Gastrocnemius medialis (tissue), 4 donors: Measurements from ENCODE around the gene KIRREL3. TPM values are rescaled to one million over a fixed set of nuclear protein-coding genes. Genes with fewer than 3 reads are reported as not detected.

Experiments used
- ATAC-seq, 2 donors: fragments of 150-250 bp; one replicate each; pipeline ENCODE4 v1.9.1; 2016
- DNase-seq, 2 donors: peaks; one replicate each; pipeline ENCODE4 v3.0.0-alpha.2; 2019
- H3K27ac ChIP-seq, 4 donors: fragments of 200-600 bp; sonication (generic); 1 replicate in 1 of 4; 2 replicates in 3 of 4; pipeline ENCODE4 v1.5.1; 2016 to 2018; ENCODE audit warnings: mild to moderate bottlenecking in 2 of 4, moderate library complexity in 1 of 4
- H3K27me3 ChIP-seq, 3 donors: fragments of 200-600 bp; sonication (generic) in 2 of 3; 1 replicate in 1 of 3; 2 replicates in 2 of 3; pipeline versions ENCODE4 v1.5.1 to v1.6.0; 2016 to 2019; ENCODE audit warnings: mild to moderate bottlenecking in 1 of 3, moderate library complexity in 1 of 3
- H3K36me3 ChIP-seq, 2 donors: fragments of 200-600 bp; sonication (generic) in 1 of 2; one replicate each; pipeline ENCODE4 v1.5.1; 2017 to 2018
- H3K4me1 ChIP-seq, 2 donors: fragments of 200-600 bp; sonication (generic) in 1 of 2; one replicate each; pipeline ENCODE4 v1.5.1; 2016 to 2017; ENCODE audit warnings: mild to moderate bottlenecking in 2 of 2
- H3K4me3 ChIP-seq, 4 donors: fragments of 200-600 bp; sonication (generic) in 3 of 4; 1 replicate in 1 of 4; 2 replicates in 3 of 4; pipeline ENCODE4 v1.5.1; 2016 to 2019; ENCODE audit warnings: mild to moderate bottlenecking in 2 of 4
- H3K9me3 ChIP-seq, 3 donors: fragments of 200-600 bp; sonication (generic) in 2 of 3; 1 replicate in 1 of 3; 2 replicates in 2 of 3; pipeline ENCODE4 v1.5.1; 2016 to 2019
- CTCF ChIP-seq, 5 experiments: fragments of 450-650 bp in 3 of 5; fragments of 200-600 bp in 2 of 5; sonication (generic) in 2 of 5; IDR thresholded peaks in 4 of 5; conservative IDR thresholded peaks in 1 of 5; 1 replicate in 4 of 5; 2 replicates in 1 of 5; pipeline ENCODE4 v1.5.1; 2016 to 2019; ENCODE audit warnings: antibody characterized with exemption in 5 of 5, mild to moderate bottlenecking in 3 of 5, moderate library complexity in 3 of 5
- POLR2A ChIP-seq, 2 donors: fragments of 450-650 bp; IDR thresholded peaks; one replicate each; pipeline ENCODE4 v1.6.1; 2017; ENCODE audit warnings: antibody characterized with exemption in 2 of 2, mild to moderate bottlenecking in 2 of 2, moderate library complexity in 2 of 2
- in situ Hi-C, 4 donors: fragments of 200-750 bp; cut with MboI; loops; one replicate each; pipeline versions ENCODE4 v1.15.0 to v1.8.0; 2017; ENCODE audit warnings: low sequenced_read_pairs in 4 of 4
- intact Hi-C: fragments of 100-400 bp; cut with DNase I; formaldehyde crosslinking; loops from one replicate; pipeline ENCODE4 v1.15.1; 2023; ENCODE audit warnings: low total_unique reads
- total RNA-seq, 4 donors: library from RNA; depleted of rRNA; stranded (reverse); fragments of >200 nt; gene quantifications; one replicate each; pipeline versions ENCODE4 v1.1.0 to v1.2.3, GENCODE V29; 2016

Gene KIRREL3
- total RNA-seq, 4 donors from 2014 or later = 0.10 TPM; not detected in 3

- in situ Hi-C loops (no loop called here), intact Hi-C loops (no loop called here)
- no peak for DNase-seq
- Histone ChIP-seq H3K27me3 (no peaks in the 10 kb centered on the region), H3K9me3 (no peaks in the 10 kb centered on the region), H3K36me3 (no peaks in the 10 kb centered on the region), H3K4me1 (no peaks in the 10 kb centered on the region), H3K27ac (no peak overlapping the region), H3K4me3 (no peak overlapping the region)
- ATAC-seq = no peak
- TF ChIP-seq POLR2A (IDR thresholded peaks at IDR 0.05) (no peak), CTCF (IDR thresholded peaks at IDR 0.05 in 4 of 5, conservative IDR thresholded peaks at IDR 0.05 in 1 of 5) (no peak)
These were observed 422.1 kb downstream of the KIRREL3 start for GRCh38 chr11:126578426-126578825.

- Histone ChIP-seq H3K36me3 (no peaks in the 10 kb centered on the region), H3K4me3 (no peak overlapping the region), H3K4me1 (no peaks in the 10 kb centered on the region), H3K27ac (no peak overlapping the region), H3K9me3 (no peaks in the 10 kb centered on the region), H3K27me3 (no peaks in the 10 kb centered on the region)
- no peak for ATAC-seq
- DNase-seq = no peak
- intact Hi-C loops (no loop called here), in situ Hi-C loops (no loop called here)
- TF ChIP-seq POLR2A (IDR thresholded peaks at IDR 0.05) = no peak
- TF ChIP-seq CTCF (IDR thresholded peaks at IDR 0.05 in 4 of 5, conservative IDR thresholded peaks at IDR 0.05 in 1 of 5) = no peak
These were observed 422.5 kb downstream of the KIRREL3 start for GRCh38 chr11:126578021-126578420.

DNA sequence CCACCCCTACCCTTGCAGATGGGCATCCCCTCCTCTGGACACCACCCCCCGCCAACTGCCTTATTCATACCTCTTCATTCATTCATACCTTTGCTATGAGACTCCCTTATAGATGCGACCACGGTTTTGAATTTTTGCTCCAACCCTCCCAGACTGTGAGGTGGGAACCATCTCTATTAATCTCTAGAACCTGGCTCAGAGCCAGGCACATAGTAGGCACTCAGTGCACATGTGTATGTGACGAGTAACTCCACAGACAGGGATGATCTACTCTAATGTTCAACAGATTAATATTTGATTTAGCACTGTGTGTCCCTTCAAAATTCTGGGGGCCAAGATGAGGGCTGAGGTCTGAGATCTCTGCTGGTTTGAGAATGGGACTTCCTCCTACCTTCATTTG is 424.7 kb downstream of the KIRREL3 start:
- Histone ChIP-seq H3K27ac (no peak overlapping the region), H3K4me3 (no peak overlapping the region), H3K4me1 (no peaks in the 10 kb centered on the region), H3K27me3 (peaks cover 0 to 7% (median 4%) of the 10 kb centered on the region in 3 donors), H3K36me3 (no peaks in the 10 kb centered on the region), H3K9me3 (no peaks in the 10 kb centered on the region)
- DNase-seq (no peak), ATAC-seq (no peak)
- intact Hi-C loops = no loop called here
- in situ Hi-C loops = no loop called here
- TF ChIP-seq CTCF (IDR thresholded peaks at IDR 0.05 in 4 of 5, conservative IDR thresholded peaks at IDR 0.05 in 1 of 5) = no peak
- TF ChIP-seq POLR2A (IDR thresholded peaks at IDR 0.05) = no peak

- Histone ChIP-seq H3K4me3 (no peak overlapping the region), H3K27ac (no peak overlapping the region), H3K36me3 (no peaks in the 10 kb centered on the region), H3K9me3 (no peaks in the 10 kb centered on the region), H3K27me3 (peaks cover 0 to 7% (median 5%) of the 10 kb centered on the region in 3 donors), H3K4me1 (no peaks in the 10 kb centered on the region)
- DNase-seq = no peak
- in situ Hi-C loops = no loop called here
- no peak for ATAC-seq
- intact Hi-C loops = no loop called here
- TF ChIP-seq CTCF (IDR thresholded peaks at IDR 0.05 in 4 of 5, conservative IDR thresholded peaks at IDR 0.05 in 1 of 5) = no peak
These were observed 427.1 kb downstream of the KIRREL3 start for GRCh38 chr11:126573325-126573978.

- intact Hi-C loops = no loop called here
- H3K4me3 ChIP-seq = no peak overlapping the region
These were observed 430.1 kb downstream of the KIRREL3 start for GRCh38 chr11:126570489-126570888.

More at GRCh38 chr11:126570489-126570888, 430.1 kb downstream of the KIRREL3 start:
- Histone ChIP-seq H3K4me1 (no peaks in the 10 kb centered on the region), H3K9me3 (no peaks in the 10 kb centered on the region), H3K27ac (no peak overlapping the region), H3K36me3 (no peaks in the 10 kb centered on the region), H3K27me3 (peaks cover 0 to 7% (median 5%) of the 10 kb centered on the region in 3 donors)
- TF ChIP-seq CTCF (IDR thresholded peaks at IDR 0.05 in 4 of 5, conservative IDR thresholded peaks at IDR 0.05 in 1 of 5) (no peak), POLR2A (IDR thresholded peaks at IDR 0.05) (no peak)
- ATAC-seq (no peak), DNase-seq (no peak)
- in situ Hi-C loops = no loop called here
